DOHH2 (cell line): ENCODE measurements around the gene MAGOH.

Experiments
- H3F3A ChIP-seq: fragments of 200-600 bp; sonication (generic), shearing (Covaris generic); 2 replicates; pipeline ENCODE4 v1.6.0; 2016; ENCODE audit warnings: antibody characterized with exemption, mild to moderate bottlenecking; ENCODE audit not compliant: control insufficient read depth, insufficient read depth
- H3K27ac ChIP-seq: fragments of 200-600 bp; sonication (generic); 2 replicates; pipeline ENCODE4 v1.5.1; 2014; ENCODE audit warnings: low read depth, mild to moderate bottlenecking, low read length, moderate library complexity
- H3K27me3 ChIP-seq: fragments of 200-600 bp; sonication (generic); 2 replicates; pipeline ENCODE4 v1.6.1; 2014; ENCODE audit warnings: mild to moderate bottlenecking, low read length, mixed read lengths; ENCODE audit not compliant: control insufficient read depth
- H3K36me3 ChIP-seq: fragments of 200-600 bp; sonication (generic); 2 replicates; pipeline ENCODE4 v1.6.1; 2014; ENCODE audit warnings: mild to moderate bottlenecking, low read length, moderate library complexity, mixed read lengths; ENCODE audit not compliant: control insufficient read depth
- H3K4me1 ChIP-seq: fragments of 200-600 bp; sonication (generic); 2 replicates; pipeline ENCODE4 v1.6.1; 2014; ENCODE audit warnings: mild to moderate bottlenecking, low read length, mixed read lengths; ENCODE audit not compliant: control insufficient read depth
- H3K4me2 ChIP-seq: fragments of 200-600 bp; sonication (generic); 2 replicates; pipeline ENCODE4 v1.6.0; 2014; ENCODE audit warnings: mild to moderate bottlenecking, low read length, moderate library complexity
- H3K4me3 ChIP-seq: fragments of 200-600 bp; sonication (generic); 2 replicates; pipeline ENCODE4 v1.5.1; 2014; ENCODE audit warnings: mild to moderate bottlenecking, low read length, mixed read lengths
- H3K79me2 ChIP-seq: fragments of 200-600 bp; sonication (generic); 2 replicates; pipeline ENCODE4 v1.6.1; 2014; ENCODE audit warnings: mild to moderate bottlenecking, low read length, mixed read lengths; ENCODE audit not compliant: control insufficient read depth
- H3K9me2 ChIP-seq: fragments of 200-600 bp; sonication (generic); replicated peaks from 2 replicates; pipeline ENCODE4 v1.6.1; 2014; ENCODE audit warnings: mild to moderate bottlenecking, low read length, mixed read lengths; ENCODE audit not compliant: control insufficient read depth
- H3K9me3 ChIP-seq: fragments of 200-600 bp; sonication (generic); 2 replicates; pipeline ENCODE4 v1.6.1; 2014; ENCODE audit warnings: antibody characterized with exemption, low read length, mixed read lengths; ENCODE audit not compliant: control insufficient read depth, insufficient read depth
- H4K20me1 ChIP-seq: fragments of 200-600 bp; sonication (generic); 2 replicates; pipeline ENCODE4 v1.6.0; 2014; ENCODE audit warnings: low read depth, mild to moderate bottlenecking, antibody characterized with exemption, low read length, moderate library complexity; ENCODE audit not compliant: control insufficient read depth, insufficient read depth
- EZH2phosphoT487 ChIP-seq: fragments of 200-600 bp; sonication (generic); IDR thresholded peaks from 2 replicates; pipeline ENCODE4 v1.6.1; 2017; ENCODE audit warnings: borderline replicate concordance, mild to moderate bottlenecking, antibody characterized with exemption, low read length, moderate library complexity, mixed read lengths
- TF ChIP-seq, protein P1 (sequence below): fragments of 200-600 bp; sonication (generic); IDR thresholded peaks from one replicate; pipeline ENCODE4 v1.5.1; 2014; ENCODE audit warnings: antibody characterized with exemption, mild to moderate bottlenecking, low read depth, low read length; ENCODE audit not compliant: poor library complexity, severe bottlenecking

The MAGOH gene

DNA sequence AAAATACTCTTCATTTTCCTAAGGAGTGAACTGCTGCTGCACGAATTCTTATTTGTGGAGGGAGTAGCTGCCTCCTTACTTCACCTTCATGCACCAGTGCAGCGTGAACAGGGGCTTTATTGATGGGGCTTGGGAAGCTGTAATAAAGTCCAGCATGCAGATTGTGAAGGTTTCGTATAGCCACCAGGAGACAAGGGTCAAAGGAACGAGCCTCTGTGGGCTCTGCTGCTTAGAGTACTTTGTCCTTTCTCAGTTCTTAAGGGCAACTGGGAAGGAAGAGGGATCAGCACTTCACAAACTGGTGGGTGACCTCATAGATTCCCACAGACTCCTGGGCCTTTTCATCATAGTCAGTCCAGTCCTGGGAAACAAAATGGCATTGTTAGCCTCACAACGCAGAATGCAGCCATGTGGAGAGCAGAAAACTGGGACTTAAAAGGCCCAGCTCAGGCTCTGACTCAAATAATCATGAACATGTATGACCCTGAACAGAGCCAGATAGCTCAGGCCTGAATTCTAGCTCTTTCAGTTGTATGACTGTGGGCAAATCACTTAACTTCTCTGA is 23.9 kb downstream of the MAGOH start:
- H3K79me2 ChIP-seq: peaks cover 9% of the 10 kb centered on the region
- no peaks in the 10 kb centered on the region for H3F3A ChIP-seq
- H3K36me3 ChIP-seq: peaks cover 63% of the 10 kb centered on the region
- no peak overlapping the region for H3K27ac ChIP-seq
- no peaks in the 10 kb centered on the region for H4K20me1 ChIP-seq
- H3K27me3 ChIP-seq: no peaks in the 10 kb centered on the region
- no peaks in the 10 kb centered on the region for H3K9me3 ChIP-seq
- peaks cover 6% of the 10 kb centered on the region for H3K4me1 ChIP-seq
- no peak for TF ChIP-seq EZH2phosphoT487
- TF ChIP-seq, protein P1, sequence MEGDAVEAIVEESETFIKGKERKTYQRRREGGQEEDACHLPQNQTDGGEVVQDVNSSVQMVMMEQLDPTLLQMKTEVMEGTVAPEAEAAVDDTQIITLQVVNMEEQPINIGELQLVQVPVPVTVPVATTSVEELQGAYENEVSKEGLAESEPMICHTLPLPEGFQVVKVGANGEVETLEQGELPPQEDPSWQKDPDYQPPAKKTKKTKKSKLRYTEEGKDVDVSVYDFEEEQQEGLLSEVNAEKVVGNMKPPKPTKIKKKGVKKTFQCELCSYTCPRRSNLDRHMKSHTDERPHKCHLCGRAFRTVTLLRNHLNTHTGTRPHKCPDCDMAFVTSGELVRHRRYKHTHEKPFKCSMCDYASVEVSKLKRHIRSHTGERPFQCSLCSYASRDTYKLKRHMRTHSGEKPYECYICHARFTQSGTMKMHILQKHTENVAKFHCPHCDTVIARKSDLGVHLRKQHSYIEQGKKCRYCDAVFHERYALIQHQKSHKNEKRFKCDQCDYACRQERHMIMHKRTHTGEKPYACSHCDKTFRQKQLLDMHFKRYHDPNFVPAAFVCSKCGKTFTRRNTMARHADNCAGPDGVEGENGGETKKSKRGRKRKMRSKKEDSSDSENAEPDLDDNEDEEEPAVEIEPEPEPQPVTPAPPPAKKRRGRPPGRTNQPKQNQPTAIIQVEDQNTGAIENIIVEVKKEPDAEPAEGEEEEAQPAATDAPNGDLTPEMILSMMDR: no peak
- no peak overlapping the region for H3K4me2 ChIP-seq
- H3K9me2 ChIP-seq: no peaks in the 10 kb centered on the region
- no peak overlapping the region for H3K4me3 ChIP-seq

DNA sequence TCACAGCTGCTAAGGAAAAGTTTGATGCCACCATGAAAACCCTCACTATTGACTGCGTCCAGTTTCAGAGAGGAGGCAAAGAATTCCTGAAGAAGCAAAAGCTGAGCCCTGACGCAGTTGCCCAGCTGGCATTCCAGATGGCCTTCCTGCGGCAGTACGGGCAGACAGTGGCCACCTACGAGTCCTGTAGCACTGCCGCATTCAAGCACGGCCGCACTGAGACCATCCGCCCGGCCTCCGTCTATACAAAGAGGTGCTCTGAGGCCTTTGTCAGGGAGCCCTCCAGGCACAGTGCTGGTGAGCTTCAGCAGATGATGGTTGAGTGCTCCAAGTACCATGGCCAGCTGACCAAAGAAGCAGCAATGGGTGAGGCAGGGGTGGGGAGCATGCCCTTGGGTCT is 27.4 kb downstream of the MAGOH start:
- 0 out of 2 replicates have a peak, but pooled peaks cover 3% of the 10 kb centered on the region for H3K79me2 ChIP-seq
- H3K9me3 ChIP-seq: peaks cover 17% of the 10 kb centered on the region
- peaks cover 81% of the 10 kb centered on the region for H3K36me3 ChIP-seq
- no peaks in the 10 kb centered on the region for H4K20me1 ChIP-seq
- H3F3A ChIP-seq: no peaks in the 10 kb centered on the region
- H3K4me1 ChIP-seq: no peaks in the 10 kb centered on the region
- no peaks in the 10 kb centered on the region for H3K9me2 ChIP-seq
- no peaks in the 10 kb centered on the region for H3K27me3 ChIP-seq
- TF ChIP-seq, protein P1: no peak
- no peak for TF ChIP-seq EZH2phosphoT487
- no peak overlapping the region for H3K4me3 ChIP-seq
- no peak overlapping the region for H3K4me2 ChIP-seq
- H3K27ac ChIP-seq: no peak overlapping the region

DNA sequence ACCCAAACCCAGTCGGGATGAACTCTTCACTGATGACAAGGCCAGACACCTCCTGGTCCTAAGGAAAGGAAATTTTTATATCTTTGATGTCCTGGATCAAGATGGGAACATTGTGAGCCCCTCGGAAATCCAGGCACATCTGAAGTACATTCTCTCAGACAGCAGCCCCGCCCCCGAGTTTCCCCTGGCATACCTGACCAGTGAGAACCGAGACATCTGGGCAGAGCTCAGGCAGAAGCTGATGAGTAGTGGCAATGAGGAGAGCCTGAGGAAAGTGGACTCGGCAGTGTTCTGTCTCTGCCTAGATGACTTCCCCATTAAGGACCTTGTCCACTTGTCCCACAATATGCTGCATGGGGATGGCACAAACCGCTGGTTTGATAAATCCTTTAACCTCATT is 28.0 kb downstream of the MAGOH start:
- Histone ChIP-seq H3K9me2 (no peaks in the 10 kb centered on the region), H4K20me1 (no peaks in the 10 kb centered on the region), H3F3A (no peaks in the 10 kb centered on the region), H3K27ac (no peak overlapping the region), H3K4me2 (no peak overlapping the region), H3K9me3 (peaks cover 21% of the 10 kb centered on the region), H3K79me2 (0 out of 2 replicates have a peak, but pooled peaks cover 3% of the 10 kb centered on the region), H3K4me3 (no peak overlapping the region), H3K36me3 (peaks cover 81% of the 10 kb centered on the region), H3K4me1 (no peaks in the 10 kb centered on the region), H3K27me3 (no peaks in the 10 kb centered on the region)
- TF ChIP-seq, protein P1: no peak
- no peak for TF ChIP-seq EZH2phosphoT487
